Activated T-cell treated with anti-CD3 and anti-CD28 coated beads for 1 hour (primary cell): ENCODE measurements around the gene PEPD.
"Not testable (repeated sequence)": the region's sequence is repeated elsewhere in the genome, so short reads cannot be mapped to it uniquely, and the experiment has no call there.

Experiments
- DNase-seq: peaks from one replicate; pipeline ENCODE4 v3.0.0-alpha.2; 2020; ENCODE audit warnings: low read depth

The PEPD gene

DNA sequence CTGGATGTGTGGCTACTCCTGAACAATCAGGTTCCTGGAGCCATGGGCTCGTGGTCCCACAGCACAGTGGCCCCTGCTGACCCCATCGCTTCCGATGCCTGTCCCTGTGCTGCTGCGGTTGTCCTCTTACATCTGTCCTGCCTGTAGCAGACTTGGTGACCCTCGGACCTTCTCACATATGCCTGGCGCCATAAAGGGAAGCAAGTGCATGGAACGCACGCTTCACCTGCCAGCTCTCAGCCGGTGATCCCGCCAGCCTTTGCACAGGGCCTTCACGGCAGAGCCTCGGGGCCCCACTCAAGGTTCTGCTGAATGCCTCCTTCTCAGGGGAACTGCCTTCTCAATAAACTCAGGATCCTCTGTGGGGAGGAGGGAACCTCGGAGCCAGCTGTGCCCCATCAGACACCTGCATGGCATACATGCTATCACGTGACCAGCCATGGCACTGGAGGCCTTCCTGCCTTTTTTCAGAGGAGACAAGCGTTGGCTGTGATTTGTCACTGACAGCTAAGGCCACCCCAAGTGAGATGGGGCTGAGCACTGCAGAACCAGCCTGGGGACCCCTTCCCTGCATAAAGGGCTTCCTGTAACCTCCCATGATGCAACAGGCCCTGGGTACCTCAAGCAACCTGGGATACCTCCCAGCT, 24.3 kb downstream of the PEPD start:
- no peak for DNase-seq

DNA sequence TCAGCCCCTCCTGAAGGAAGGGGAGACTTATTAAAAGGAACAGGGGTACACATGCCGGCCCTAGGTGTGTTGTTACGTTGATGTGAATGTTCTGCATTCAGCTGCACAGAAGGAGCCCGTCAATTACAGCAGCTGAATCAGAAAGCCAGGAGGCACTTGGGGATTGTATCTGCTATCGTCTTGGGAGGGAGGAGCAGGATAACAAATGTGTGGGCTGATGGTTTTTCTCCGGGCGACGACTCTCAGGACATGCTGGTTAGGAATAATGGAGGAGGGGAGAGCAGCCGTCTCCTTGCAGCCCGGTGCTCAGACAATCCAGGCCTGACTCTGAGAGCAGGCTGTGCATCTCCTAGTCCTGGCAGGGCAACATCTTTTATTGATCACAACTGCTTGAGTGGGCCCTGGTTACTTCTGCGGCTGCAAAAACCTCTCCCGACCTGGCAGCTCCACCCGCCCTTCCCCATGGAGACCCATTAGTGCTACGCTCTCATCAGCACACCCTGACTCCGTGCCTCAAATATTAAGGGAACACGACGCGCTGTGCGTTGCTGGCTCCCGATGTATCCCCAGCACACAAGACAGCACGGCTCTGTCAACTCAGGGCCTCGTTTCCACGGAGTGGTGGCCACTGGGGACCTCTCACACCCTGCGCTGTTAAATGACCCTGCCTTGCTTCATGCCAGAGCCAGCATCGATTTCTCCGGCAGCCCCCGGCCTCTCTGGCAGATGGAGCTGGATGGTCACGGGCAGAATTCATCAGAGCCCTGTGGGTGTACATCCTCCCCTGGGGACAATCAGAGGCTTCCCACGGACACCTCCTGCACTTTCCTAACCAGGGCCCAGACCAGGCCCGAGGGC, 25.3 kb downstream of the PEPD start:
- no peak for DNase-seq

DNA sequence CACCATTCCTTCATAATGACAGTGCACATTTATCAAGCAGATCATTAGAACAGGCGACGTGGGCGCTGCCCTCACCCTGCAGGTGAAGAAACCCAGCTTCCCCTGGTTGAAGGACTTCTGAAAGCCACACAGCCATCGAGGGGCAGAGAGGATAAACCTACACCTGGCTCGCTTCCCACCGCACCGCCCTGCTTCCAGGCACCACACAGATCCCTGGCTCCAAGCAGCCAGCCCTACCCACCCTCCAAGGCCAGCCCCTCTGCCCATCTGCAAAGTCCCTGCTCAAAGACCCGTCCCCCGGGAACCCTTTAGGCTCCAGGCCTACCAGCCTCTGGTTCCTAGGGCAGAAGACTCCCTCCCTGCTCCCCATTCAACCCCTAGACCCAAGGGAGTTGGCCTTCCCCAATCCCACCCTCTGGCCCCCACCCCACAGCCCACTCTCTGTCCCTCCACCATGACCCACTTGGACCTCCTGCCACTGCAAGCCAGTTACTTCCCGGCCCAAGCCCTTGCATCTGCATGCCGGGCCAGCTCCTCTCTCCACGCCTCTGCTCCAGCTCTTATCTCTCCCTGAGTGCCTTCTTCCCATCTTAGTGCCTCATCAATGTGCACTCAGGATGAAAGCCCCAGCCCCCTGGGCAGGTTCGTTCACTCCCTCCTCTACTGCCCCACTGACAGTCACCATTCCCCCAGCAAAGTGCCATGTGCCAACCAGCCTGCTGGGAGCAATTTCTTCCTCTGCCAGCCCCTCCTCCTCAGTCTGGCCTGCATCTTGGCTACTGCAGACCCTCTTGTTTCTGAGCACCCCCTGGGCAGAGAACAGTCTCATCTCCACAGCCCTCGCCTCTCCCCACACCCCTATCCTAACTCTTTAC, 28.0 kb downstream of the PEPD start:
- no peak for DNase-seq

DNA sequence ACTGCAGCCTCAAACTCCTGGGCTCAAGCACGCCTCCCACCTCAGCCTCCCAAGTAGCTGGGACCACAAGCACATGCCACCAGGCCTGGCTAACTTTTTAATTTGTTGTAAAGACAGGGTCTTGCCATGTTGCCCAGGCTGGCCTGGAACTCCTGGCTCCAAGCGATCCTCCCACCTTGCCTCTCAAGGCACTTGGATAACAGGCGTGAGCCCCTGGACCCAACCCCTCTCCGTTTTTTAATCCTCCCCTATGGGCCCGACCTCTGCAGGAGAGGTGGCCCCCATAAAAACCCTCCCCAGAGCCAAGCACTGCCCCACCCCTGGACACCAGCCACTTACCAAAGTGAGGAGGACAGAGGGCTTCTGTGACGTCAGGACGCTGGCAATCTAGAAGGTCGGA, 28.6 kb downstream of the PEPD start:
- DNase-seq: no peak

DNA sequence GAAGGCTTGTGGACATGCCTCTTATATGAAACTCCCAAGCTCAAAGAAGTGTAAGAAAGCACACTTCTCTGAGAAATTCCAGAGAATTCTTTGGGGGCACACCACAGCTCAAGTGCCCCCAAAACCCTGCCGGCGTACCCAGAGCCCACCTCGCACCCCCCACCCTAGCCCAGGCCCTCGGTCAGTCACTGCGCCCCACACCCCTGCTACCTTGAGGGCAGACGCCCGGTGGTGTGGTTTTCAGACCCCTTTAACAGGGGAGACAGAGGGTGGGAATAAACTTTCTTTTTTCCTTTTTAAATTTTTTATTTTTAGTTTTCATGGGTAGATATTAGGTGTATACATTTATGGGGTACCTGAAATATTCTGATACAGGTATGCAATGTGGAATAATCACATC, 29.5 kb downstream of the PEPD start:
- DNase-seq: no peak

DNA sequence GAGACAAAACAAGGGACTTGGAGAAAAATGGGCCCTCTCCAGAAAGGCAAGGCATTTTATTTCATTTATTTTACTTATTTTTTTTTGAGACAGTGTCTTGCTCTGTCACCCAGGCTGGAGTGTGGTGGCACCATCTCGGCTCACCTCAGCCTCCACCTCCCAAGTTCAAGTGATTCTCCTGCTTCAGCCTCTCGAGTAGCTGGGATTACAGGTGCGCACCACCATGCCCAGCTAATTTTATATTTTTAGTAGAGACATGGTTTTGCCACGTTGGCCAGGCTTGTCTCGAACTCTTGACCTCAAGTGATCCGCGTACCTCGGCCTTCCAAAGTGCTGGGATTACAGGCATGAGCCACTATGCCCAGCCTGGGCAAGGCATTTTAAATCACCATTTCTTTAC, 31.0 kb downstream of the PEPD start:
- not testable (repeated sequence) for DNase-seq

DNA sequence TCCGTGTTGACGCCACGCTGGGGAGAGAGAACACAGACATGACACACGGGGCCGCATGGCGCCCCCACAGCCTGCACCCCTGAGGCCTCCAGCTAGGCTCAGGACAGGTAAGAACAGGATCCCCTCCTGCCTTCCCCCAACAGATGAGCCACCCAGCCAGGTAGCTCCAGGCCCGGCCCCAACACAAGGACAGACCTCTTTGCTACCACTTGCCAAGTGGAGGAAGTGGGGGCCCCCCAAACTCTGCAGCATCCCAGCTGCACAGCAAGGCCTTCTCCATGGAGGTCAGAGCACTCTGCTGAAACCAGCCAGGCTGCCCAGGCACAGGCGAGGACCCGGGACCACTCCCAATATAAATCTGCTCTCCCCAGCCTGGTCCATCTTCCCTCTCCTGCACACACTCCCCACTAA, 31.5 kb downstream of the PEPD start:
- DNase-seq: no peak

DNA sequence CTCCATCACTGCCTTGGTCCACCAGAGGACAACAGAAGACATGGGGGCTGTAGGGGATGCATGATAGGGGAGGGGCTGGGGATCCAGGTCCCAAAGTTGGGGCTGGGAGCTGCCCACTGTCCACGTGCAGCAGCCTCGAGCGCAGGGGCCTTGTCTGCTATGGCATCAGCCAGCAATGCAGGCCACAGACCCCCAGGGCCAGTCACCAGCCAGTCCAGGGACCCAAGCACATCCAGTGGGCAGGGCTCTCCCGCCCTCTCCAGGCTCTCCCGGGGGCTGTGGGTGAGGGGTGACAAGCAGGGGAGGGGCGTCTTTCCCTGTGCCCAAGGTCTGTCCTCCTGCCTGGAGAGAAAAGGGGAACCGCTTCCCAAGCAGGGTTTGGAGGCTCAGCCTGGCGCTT, 32.8 kb downstream of the PEPD start:
- no peak for DNase-seq

DNA sequence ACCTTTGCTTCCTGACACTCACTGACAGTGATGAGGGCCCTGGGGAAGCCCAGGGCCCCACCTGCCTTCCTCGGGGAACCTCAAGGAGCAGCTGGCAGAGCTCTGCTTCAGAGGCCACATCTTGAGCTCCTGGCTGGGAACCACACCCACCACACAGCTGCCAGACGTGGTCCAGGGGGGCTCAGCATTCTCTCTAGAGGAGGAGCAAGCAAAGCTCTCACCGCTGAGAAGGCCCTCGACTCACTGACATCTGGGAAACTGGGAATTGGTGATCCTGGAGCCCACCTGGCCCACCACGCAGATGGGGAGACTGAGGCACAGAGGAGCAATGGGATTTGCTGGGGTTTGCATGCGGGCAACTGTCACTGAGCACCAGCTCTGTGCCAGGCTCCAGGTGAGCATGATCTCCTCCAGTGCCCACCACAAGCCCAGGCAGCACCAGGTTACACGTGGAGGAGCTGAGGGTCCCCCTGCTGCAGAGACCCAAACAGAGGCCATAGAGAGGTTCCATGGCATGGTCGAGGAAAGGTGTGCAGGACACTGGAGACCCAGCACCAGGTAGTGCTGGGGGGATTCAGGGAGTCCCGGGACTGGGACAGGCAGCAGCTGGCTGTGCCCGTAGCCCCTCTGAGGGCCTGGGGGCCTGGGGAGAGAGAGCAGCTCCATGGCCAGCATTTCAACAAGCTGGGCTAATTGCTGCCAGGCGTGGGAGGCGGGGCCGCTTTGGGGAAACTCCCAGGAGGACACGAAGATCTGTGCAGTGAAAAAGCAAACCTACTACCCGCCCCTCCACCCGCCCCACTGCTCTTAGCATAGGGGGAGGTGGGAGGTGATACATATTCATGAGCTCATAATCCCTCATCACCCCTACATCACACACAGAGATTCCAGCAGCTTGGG, 33.4 kb downstream of the PEPD start:
- DNase-seq: no peak

DNA sequence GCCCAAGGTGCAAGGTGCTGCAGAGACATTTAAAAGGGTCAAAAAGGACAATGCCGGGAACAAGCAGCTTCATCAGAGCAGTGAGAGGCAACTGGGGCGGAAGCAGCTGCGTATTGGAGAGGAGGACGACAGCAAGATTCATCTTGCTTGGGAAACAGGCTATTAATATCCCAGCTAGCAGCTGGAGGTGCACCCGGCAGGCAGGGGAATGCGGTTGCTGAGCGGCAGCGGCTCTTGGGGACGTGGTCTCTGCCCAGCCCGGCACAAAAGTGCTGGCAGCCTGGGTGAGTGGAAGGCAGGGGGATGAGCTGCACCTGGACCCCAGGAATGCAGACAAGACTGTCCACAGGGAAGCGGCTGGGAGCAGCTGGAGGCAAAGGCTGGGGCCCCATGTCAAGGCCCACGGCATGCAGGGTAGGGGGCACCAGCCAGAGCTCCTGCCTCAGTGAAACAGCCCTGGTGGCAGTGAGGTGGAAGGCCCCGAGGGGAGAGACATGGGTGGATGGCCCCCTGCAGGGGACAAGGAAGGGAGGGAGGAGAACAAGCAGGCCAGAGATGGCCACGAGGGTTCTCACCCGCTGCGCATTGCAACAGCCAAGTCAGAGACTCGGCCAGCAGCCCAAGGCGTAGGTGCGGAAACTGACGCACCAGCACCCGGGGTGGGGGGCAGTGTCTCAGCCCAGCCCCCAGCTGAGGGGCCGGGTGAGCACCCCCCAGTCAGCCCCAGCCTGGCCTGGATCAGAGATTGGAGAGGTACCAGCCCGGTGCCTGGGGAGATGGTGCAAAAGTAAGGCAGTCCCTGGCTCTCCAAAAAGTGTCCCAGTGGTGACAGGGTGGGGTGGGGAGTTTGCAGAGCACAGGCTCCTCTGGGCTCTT, 34.4 kb downstream of the PEPD start:
- DNase-seq: no peak

DNA sequence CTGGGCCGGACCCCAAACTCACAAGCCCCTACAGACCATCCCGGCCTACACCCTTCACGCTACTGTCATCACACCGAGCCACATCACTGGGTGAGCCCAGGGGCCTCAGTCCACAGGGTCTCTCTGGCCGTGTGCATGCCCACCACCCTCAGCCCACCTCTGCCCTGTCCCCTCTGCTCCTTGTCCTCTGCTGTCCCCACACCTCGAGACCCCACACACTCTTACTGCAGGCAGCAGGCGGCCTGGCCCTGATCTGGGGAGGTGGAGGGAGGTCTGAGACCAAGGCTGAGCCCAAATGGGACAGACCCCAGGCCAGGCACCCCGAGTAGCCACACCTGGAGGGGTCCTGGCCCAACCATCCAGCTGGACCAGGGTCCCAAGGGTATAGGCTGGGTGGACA, 35.2 kb downstream of the PEPD start:
- no peak for DNase-seq

DNA sequence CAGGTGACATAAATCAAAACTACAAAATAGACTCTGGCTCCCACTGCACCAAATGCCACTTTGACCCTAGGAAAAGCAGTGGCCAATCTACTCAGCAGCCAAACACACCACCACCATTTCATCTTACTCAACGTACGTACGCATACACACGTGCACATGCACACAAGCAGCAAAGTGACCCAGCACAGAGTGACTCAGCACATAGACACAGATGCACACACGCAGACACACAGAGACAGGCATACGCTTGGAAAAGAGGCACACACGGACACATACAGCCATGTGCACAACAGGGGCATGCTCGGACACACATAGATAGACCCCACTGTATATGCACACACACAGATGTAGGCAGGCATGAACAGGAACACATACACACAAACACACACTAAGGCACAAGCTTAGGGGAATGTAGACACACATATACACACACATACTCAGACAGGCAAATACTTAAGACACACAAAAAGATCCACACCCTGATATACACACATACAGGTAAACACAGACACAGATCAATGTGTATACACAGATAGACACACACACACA, 37.3 kb downstream of the PEPD start:
- DNase-seq: no peak

DNA sequence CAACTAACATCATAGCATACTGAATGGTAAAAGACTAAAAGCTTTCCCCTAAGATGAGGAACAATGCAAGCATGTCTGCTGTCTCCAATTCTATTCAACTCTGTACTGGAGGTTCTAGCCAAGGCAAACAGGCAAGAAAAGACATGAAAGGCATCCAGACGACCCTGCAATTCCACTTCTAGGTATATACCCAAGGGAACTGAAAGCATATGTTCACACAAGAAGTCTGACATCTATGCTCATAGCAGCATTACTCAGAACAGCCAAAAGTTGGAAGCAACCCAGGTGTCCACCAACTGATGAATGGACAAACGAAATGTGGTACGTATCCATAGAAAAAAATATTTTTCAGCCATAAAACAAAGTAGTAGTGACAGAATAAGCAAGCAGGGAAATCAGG, 39.1 kb downstream of the PEPD start:
- no peak for DNase-seq

DNA sequence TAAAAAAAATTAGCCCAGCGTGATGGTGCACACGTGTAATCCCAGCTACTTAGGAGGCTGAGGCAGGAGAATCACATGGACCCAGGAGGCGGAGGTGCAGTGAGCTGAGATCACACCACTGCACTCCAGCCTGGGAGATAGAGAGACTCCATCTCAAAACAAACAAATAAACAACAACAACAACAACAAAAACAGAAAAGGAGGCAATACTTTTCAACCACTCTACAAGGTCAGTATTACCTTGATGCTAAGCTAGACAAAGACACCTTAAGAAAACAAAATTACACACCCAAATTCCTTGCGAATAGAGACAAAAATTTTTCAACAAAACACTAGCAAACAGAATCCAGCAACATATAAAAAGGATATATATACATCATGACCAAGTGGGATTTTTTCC, 39.7 kb downstream of the PEPD start:
- no peak for DNase-seq

DNA sequence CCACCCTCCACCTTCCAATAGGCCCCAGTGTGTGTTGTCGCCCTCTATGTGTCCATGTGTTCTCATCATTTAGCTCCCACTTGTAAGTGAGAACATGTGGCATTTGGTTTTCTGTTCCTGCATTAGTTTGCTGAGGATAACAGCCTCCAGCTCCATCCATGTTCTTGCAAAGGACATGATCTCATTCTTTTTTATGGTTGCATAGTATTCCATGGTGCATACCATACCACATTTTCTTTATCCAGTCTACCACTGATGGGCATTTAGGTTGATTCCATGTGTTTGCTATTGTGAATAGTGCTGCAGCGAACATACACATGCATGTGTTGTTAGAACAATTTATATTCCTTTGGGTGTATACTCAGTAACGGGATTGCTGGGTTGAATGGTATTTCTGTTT, 42.0 kb downstream of the PEPD start:
- not testable (repeated sequence) for DNase-seq

DNA sequence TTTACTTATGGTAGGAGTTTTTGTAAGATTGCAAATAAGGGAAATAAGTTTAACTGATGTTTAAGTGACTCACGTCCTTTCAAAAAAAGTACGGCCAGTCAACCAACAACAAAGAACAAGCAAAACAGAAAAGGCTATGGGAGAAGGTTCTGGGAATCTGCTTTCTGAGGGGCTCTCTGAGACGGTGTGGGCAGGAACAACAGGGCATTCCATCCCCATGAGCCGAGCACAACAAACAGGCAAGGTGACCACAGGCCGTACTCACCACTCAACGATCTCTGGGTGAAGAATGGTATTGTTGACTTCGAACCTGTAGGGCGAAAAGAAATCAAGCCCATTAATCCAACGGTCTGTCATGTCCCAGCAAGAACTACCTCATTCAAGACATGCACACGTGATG, 43.8 kb downstream of the PEPD start:
- no peak for DNase-seq

DNA sequence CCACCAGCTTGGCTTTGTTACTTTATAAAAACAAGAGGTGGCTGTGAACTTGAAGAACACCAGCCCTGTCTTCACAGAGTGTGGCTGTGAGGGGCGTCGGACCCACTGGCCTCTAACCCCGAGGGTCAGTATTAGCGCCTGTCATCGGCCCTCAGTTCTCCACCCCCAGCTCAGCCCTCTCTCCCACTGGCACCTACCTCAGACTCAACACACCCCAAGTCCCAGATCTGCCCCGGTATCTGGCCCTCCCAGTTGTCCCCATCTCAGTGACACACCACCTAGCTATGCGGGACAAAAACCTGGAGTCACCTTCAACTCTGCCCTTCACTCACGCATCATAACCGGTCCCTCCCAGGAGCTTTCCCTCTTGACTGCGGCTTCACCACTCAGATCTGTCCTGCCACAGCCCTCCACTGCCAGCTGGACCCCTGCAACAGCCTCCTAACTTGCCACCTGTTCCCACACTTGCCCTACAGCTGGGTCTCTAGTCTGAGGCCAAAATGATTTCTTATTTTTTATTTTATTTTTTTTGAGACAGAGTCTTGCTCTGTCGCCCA, 45.4 kb downstream of the PEPD start:
- DNase-seq: no peak

DNA sequence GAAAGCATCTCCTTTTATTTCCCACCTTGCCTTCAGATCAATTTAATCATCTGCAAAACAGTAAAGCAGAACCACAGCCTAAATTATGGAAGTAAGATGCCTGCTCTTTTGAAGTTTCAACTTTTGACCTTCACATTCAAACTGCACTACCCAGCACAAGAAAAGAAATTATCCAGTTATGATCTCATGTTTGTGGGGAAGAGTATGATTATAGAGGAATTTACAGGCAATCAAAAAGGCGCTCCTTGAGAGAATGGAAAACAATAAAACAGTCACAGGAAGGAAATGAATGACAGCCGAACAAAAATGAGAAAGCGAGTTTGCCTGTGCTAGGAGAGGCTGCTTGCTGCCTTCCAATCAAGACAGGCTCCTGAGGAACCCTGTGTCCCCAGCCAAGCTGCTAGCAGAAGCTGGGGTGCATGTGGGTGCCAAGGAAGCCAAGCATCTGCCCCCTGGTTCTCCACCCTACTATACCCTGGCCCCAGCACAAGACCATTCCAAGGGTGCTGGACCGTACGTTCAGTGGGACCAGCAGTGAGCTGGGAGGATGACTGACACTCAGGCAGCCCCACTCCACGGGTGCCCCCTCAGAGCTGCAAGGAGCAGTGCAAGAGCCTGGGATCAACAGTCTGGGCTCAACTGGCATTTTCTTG, 47.8 kb downstream of the PEPD start:
- DNase-seq: no peak
